ENCODE data around the gene TMEM238. TPM values are rescaled to one million over a fixed set of nuclear protein-coding genes. Genes with fewer than 3 reads are reported as not detected.

Gene TMEM238
- total RNA-seq, 2 experiments from 2014 or later, result 10.1 to 10.8 TPM

Other genes with a start within 250 kb of the TMEM238 start
- not detected for gene TNNT1, start 235.1 kb downstream of the TMEM238 start, total RNA-seq
- under 1 TPM in 1 of 2 experiments, not detected in 1; 0.25 TPM for gene TNNI3, start 226.6 kb downstream of the TMEM238 start, total RNA-seq
- not detected for gene DNAAF3, start 217.7 kb downstream of the TMEM238 start, total RNA-seq
- not detected for gene SYT5, start 204.0 kb downstream of the TMEM238 start, total RNA-seq
- not detected for gene PTPRH, start 174.8 kb downstream of the TMEM238 start, total RNA-seq
- 1 to 10 TPM; 7.3 to 7.9 TPM for gene TMEM86B, start 155.5 kb downstream of the TMEM238 start, total RNA-seq
- 100 to 1,000 TPM; 226 to 227 TPM for gene PPP6R1, start 125.3 kb downstream of the TMEM238 start, total RNA-seq
- 10 to 100 TPM; 68.0 to 69.7 TPM for gene HSPBP1, start 104.2 kb downstream of the TMEM238 start, total RNA-seq
- 1 to 10 TPM; 5.6 to 6.4 TPM for gene BRSK1, start 100.3 kb downstream of the TMEM238 start, total RNA-seq
- gene TMEM150B, start 59.0 kb downstream of the TMEM238 start, total RNA-seq, result not detected
- 10 to 100 TPM; 14.9 to 15.4 TPM for gene KMT5C, start 44.4 kb downstream of the TMEM238 start, total RNA-seq
- not detected for gene COX6B2, start 29.6 kb downstream of the TMEM238 start, total RNA-seq
- gene GARIN5B, start 21.0 kb downstream of the TMEM238 start, total RNA-seq, result not detected
- gene IL11, start 13.8 kb downstream of the TMEM238 start, total RNA-seq, result not detected
- gene TMEM190, start 7.5 kb downstream of the TMEM238 start, total RNA-seq, result not detected
- gene RPL28, start 1.6 kb upstream of the TMEM238 start, total RNA-seq, result 1,000 to 10,000 TPM; 2,585 to 2,613 TPM
- gene UBE2S, start 23.5 kb upstream of the TMEM238 start, total RNA-seq, result 100 to 1,000 TPM; 323 to 325 TPM
- gene SHISA7, start 59.0 kb upstream of the TMEM238 start, total RNA-seq, result not detected
- gene ISOC2, start 77.3 kb upstream of the TMEM238 start, total RNA-seq, result 10 to 100 TPM; 35.7 to 37.5 TPM
- not detected for gene C19orf85, start 80.5 kb upstream of the TMEM238 start, total RNA-seq
- gene ZNF628, start 92.3 kb upstream of the TMEM238 start, total RNA-seq, result 10 to 100 TPM in 1 of 2 experiments, 1 to 10 TPM in 1; 8.8 to 10.3 TPM
- 10 to 100 TPM; 24.8 to 24.9 TPM for gene NAT14, start 100.9 kb upstream of the TMEM238 start, total RNA-seq
- gene SSC5D, start 104.1 kb upstream of the TMEM238 start, total RNA-seq, result 1 to 10 TPM in 1 of 2 experiments, under 1 TPM in 1; 0.46 to 1.4 TPM
- not detected for gene SBK2, start 152.8 kb upstream of the TMEM238 start, total RNA-seq
- gene SBK3, start 161.3 kb upstream of the TMEM238 start, total RNA-seq, result not detected
- gene ZNF579, start 196.6 kb upstream of the TMEM238 start, total RNA-seq, result 1 to 10 TPM; 5.5 to 6.1 TPM
- gene FIZ1, start 215.2 kb upstream of the TMEM238 start, total RNA-seq, result 10 to 100 TPM; 19.8 to 20.7 TPM
- 10 to 100 TPM; 10.8 to 11.5 TPM for gene ZNF524, start 216.0 kb upstream of the TMEM238 start, total RNA-seq
- 10 to 100 TPM; 10.5 to 10.7 TPM for gene ZNF865, start 221.4 kb upstream of the TMEM238 start, total RNA-seq
- 1 to 10 TPM; 3.7 to 3.9 TPM for gene ZNF784, start 240.3 kb upstream of the TMEM238 start, total RNA-seq

Measured in activated naive CD8-positive, alpha-beta T cell treated with anti-CD3 and anti-CD28 coated beads for 36 hours (primary cell).